GM19238 (cell line): Measurements from ENCODE around the gene CASP10.
"Not testable (repeated sequence)": the region's sequence is repeated elsewhere in the genome, so short reads cannot be mapped to it uniquely, and the experiment has no call there.

Experiments used
- DNase-seq: peaks from one replicate; pipeline ENCODE4 v3.0.0; 2011; ENCODE audit warnings: low spot score; ENCODE audit not compliant: insufficient read length

Gene CASP10

DNA sequence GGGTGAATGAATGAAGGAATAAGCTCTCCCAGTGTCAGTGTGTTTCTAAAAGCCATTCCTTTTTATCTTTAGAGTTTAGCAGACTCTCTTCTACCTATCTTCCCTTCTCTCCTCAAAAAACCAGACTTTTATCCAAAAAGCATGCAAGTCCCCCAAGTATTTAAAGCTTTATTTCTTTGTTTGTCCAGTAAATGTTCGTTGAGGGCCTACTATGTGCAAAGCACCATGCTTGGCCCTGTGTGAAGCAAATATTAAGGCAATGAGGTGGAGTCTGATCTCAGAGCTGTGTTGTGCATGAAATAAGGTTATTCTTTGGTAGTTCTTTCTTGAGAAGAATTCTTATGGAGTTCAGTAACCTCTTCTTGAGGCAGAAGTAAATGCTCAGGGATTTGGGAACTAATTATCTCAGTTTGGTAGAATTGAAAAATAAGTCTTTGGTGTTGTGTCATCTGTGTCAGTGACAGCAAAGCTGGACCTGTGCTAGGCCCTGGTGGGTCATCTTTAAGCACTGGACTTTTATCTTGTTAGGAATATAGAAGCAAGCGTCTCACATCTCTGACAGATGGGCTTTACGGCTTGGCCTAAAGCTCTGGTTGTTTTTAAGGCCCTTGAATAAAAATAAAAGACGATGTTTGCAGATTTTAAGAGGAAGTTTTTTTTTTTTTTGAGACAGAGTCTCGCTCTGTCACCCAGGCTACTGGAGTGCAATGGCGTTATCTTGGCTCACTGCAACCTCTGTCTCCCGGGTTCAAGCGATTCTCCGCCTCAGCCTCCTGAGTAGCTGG, 28.1 kb upstream of the CASP10 start:
- DNase-seq, result no peak

DNA sequence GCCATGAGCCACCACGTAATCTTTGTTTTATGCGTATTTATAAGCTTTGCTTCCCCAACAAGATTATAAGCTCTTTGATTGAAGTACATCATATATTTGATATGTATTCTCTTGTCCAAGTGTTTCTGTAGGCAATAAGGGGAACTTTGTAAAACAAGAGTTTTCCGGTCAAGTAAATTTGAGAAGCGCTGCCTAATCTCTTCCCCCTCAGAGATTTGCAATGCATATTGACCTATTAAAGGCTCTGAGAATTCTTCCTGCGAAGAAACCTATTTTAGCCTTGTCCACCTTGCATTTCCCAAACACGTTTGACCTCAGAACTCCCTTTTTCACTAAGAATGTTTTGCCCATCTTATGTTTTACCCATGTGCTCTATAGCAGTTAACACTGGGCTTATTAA, 26.9 kb upstream of the CASP10 start:
- DNase-seq, result no peak

DNA sequence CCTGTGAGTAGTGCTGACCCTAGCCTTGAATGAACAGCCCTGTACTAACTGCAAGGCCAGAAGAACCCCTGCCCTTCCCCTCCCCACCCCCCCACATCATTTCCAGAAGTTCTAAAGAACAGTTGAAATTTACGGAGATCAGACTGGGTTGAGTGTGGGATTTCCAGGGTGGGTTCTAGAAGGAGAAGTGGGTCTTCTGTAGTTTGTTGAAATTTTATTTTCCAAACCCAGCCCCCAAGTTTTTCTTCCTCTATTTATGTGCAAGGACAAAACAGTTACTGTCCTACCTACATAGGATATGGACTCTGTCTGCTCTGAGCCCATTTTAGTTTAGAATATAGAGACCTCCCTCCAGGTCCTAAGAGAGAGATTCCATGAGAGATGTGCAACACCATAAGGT, 26.3 kb upstream of the CASP10 start:
- DNase-seq, result no peak

DNA sequence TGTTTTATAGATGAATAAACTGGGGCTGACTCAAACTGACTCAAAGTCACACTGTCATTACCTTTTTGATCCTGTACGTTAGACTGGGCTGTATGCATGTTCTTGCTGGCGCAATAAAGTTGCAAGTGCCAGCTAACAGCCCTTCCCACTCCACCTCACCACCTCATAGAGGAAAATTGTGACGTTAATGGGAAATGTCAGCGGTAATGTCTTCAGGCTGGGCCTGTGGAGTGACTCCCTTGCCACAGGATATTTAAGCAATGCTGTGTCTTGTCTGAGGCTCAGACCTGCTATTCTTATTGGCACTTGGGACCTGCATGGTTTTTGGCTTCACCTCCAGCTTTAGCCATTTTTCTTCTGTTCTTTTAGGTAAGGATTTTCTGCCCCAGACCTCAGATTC, 25.2 kb upstream of the CASP10 start:
- DNase-seq, result no peak

DNA sequence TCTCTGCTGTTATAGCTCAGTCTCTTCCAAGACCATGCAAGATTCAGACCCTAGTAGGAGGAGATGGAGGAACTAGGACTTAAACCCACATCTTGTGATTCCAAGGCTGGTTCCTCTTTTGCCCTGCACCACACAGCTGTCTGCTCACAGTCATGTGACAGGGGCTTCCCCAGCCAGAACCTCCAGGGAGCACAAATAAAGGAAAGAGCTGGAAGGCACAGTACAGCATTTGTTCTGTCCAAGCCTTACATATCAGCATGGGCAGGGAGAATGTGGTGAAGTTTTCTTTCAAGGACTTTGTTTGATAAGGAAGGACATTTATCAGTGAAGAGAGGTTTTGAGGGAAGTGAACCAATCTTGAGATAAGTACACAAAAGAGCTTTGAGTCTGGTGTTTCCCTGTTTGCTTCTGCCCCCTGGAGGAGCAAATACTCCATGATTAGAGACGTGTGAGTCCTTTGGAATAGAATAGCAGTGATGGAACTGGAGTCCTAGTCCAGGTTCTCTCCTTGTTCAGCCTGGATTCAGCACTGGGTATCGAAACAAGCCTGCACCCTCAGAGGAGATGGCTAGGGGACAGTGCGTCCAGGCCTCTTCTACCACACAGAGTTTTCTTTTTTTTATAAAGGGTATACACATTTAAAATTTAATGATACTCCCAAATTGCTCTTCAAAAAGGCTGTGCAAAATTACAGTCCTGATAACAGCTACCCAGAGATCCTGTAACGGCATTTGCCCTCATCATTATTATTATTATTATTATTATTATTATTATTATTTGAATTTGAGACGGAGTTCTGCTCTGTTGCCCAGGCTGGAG, 24.6 kb upstream of the CASP10 start:
- DNase-seq, result peak; percentile 55

DNA sequence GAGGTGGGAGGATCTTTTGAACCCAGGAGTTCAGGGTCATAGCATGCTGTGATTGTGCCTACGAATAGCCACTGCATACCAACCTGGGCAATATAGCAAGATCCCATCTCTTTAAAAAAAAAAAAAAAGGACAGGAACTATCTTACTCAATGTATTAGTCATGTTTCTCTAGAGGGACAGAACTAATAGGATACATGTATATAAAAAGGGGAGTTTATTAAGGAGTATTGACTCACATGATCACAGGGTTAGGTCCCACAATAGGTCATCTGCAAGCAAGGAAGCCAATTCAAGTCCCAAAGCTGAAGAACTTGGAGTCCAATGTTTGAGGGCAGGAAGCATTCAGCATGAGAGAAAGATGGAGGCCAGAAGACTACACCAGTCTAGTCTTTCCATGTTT, 18.8 kb upstream of the CASP10 start:
- DNase-seq, result no peak

DNA sequence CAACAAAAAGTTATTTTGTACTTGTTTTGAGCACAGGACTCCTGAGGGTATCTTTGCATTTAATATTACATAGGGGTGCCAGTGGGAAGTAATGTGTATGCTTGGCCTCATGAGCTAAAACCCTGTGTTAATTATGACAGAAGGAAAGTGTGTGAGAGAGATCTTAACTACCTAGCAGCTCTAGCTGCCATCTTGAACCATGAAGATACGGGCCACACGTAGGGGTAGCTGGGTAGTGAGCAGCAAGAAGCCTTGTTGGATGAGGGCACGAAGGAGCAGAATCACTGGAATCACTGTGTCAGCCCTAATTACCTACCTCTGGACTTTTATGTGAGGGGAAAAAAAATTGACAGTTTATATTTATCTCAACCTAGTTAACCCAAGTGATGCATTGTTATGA, 15.4 kb upstream of the CASP10 start:
- DNase-seq, result no peak

DNA sequence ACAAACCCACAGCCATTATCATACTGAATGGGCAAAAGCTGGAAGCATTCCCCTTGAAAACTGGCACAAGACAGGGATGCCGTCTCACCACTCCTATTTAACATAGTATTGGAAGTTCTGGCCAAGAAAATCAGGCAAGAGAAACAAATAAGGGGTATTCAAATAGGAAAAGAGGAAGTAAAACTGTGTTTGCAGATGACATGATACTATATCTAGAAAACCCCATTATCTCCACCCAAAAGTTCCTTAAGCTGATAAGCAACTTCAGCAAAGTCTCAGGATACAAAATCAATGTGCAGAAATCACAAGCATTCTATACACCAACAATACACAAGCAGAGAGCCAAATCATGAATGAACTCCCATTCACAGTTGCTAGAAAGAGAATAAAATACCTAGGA, 14.4 kb upstream of the CASP10 start:
- not testable (repeated sequence) for DNase-seq

DNA sequence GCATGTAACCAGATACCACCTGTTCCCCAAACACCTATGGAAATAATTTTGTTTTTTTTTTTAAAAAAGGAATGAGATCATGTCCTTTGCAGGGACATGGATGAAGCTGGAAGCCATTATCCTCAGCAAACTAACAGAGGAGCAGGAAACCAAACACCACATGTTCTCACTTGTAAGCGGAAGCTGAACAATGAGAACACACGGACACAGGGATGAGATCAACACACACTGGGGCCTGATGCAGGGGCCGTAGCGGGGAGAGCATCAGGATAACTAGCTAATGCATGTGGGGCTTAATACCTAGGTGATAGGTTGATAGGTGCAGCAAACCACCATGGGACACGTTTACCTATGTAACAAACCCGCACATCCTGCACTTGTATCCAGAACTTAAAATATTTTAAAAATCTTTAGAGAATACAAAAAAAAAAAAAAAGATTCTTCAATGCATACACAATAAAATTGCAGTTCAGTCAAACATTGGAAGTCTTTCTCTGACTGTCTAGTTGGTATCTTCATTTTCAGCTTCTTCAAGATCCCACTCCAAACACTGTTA, 11.6 kb upstream of the CASP10 start:
- no peak for DNase-seq

DNA sequence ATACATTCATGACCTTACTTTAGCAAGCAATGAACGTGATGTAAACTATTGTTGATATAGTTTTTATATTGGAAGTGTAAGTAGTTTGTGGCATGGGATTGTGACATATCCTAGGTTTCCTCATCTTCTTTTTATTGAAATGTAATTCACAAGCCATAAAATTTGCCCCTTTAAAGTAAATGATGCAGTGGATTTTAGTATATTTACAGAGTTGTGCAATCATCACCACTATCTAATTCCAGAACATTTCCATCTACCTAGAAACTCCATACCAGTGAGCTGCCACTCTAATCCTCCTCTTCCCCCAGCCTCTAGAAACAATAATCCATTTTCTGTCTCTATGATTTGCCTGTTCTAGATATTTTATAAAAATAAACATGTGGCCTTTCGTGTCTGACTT, 10.7 kb upstream of the CASP10 start:
- no peak for DNase-seq

DNA sequence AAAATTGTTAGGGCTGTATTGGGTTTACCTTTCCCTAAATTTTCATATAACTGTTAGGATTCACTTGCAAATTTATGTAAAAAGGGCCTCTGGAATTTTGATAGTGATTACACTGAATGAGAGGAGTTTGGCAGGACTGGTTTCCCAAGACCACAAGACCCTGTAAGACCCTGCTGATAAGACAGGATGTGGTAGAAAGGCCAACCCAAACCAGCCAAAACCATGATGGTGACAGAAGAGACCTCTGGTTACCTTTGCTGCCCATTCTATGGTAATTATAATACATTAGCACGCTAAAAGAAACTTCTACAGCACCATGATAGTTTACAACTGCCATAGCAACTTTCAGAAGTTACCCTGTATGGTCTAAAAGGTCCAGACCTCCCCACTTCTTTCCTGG, 8.3 kb upstream of the CASP10 start:
- no peak for DNase-seq

DNA sequence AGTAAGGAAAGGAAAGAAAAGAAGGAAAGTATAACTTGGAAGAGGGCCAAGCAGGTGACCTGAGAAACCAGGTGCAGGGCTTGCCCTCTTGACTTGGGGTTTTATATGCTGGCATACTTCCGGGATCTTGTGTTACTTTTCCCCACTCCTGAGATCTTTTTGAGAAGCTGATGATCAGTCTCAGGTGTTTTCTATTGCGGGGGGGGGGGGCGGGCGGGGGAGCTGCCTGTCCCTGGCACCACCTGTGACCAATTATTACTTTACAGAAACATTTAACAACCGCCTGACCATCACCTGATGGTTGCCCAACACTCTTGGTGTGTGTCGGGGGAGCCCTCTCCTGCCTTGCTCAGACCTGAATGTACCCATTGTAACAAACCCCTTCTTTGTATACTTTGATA, 6.9 kb upstream of the CASP10 start:
- no peak for DNase-seq

DNA sequence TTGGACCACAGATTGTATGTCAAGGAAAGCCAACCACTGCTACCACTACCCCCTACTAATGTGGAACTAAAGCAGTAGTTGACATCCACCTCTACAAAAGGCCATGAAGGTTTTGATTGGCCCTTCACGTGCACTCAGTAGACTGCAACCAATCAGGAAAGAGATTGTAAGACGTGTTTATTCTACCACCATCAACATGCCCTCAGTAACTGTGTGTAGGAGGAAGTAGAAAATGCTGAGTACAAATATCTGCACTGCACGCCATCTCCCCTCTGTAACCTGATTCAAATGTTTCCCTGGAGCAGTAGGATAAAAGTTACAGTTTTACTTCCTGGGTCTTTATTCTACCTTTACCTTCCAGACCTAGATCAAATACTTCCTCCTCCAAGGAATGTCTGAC, 2.9 kb upstream of the CASP10 start:
- no peak for DNase-seq

DNA sequence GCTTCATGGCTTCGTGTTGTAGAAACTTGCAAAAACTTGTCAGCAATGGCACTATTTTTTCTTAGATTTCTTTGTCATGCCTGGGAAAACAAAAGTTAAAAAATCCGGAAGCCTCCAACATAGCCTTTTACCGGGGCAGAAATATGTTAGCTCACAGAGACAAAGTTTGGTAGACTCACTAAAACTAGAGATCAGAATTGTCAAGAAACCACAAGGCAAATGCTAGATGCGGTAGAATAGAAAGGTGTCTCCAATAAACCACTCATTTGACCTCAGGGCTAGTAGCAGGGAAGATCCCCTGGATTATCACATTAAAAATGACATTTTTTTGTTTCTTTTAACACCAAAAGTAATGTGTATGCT, 405 bp downstream of the CASP10 start:
- DNase-seq, result no peak

DNA sequence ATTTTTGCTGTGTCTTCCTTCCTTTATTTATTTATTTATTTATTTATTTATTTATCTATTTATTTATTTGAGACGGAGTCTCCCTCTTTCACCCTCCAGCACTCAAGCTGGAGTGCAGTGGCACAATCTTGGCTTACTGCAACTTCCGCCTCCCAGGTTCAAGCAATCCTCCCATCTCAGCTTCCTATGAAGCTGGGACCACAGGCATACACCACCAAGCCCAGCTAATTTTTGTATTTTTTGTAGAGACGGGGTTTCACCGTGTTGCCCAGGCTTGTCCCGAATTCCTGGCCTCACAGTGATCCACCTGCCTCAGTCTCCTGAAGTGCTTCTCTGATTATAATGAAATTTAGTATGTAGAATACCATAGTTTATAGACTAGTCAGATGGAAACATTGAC, 894 bp downstream of the CASP10 start:
- DNase-seq, result not testable (repeated sequence)

DNA sequence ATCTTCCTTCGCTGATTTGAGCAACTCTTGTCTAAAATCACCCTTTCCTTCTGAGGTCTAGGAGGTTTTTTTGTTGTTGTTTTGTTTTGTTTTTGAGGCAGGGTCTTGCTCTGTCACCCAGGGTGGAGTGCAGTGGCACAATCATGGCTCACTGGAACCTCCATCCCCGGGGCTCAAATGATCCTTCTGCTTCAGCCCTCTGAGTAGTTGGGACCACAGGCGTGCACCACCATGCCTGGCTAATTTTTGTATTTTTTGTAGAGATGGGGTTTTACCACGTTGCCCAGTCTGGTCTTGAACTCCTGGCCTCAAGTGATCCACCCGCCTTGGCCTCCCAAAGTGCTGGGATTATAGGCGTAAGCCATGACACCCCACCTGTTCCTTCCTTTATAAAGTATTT, 1.3 kb downstream of the CASP10 start:
- not testable (repeated sequence) for DNase-seq

DNA sequence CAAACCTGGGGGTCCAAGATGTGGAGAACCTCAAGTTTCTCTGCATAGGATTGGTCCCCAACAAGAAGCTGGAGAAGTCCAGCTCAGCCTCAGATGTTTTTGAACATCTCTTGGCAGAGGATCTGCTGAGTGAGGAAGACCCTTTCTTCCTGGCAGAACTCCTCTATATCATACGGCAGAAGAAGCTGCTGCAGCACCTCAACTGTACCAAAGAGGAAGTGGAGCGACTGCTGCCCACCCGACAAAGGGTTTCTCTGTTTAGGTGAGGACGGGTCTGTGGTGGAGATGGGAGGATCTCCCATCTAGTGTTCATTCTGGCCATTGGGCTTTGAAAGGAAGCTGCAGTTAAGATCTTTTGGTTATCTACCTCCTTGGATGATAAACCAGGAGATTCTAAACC, 2.9 kb downstream of the CASP10 start:
- no peak for DNase-seq

DNA sequence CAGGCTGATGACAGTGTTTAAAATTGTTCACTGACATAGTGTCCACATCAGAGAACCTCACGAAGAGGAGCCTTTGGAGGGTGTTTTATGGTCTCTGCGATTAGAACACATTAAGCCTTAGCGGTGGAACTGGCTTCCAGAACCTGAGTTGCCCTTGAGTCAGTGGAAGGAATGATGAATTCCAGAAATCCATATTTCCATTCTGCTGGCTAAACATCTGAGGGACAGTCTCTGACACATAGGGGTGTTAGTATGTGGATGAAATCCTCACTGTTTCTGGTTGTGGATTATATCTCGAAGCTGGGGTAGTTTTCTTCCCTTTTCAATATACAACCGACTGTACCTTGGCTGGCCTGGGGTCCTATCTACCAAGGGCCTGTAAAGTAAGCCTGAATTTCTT, 4.0 kb downstream of the CASP10 start:
- DNase-seq, result no peak

DNA sequence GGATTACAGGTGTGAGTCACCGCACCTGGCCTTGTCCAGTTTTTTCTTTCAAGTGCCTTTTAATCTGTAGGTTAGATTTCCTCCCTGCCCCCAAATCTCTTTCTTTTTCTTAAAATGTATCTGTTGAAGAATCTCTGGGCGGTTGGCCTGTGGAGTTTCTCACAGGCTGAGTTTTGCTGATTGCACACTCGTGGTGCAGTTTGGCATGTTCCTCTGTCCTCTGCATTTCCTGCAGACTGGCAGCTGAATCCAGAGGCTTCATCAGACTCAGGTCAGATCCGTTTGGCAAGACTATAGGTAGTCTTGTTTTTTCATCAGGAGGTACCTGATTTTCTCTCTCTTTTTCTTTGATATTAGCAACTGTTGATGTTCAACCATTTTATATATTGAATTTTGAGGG, 5.5 kb downstream of the CASP10 start:
- DNase-seq, result no peak

DNA sequence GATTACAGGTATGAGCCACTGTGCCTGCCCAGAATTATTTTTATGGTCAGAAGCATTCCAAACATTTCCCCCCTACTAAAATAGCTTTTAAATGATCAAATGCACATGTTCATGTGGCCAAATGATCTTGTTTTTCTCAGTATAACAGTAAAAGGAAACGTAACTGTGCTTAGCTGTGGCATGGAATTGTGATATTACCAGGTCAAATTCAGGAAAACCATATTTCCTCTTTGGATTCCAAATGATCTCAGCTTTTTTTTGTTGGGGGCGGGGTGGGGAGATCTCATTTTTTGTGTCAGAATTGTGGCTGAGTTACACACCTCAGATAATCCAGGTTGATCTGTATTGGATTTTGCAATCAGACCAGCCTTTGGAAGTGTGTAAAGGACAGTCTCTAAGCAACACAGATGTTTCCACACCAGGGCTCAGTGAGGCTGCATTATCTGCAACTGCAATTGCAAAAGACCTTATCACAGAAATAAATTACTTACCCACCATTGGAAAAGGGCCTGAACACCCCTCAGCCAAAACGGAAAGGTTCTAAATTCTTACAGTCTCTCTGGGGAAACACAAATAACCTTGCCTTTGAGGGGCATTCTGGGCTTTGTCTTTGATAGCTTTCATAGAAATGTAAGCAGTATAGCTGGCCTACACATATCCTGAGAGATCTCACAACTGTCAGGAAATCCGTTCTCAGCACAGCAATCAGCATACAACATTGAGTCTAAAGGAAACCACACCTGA, 8.4 kb downstream of the CASP10 start:
- no peak for DNase-seq

DNA sequence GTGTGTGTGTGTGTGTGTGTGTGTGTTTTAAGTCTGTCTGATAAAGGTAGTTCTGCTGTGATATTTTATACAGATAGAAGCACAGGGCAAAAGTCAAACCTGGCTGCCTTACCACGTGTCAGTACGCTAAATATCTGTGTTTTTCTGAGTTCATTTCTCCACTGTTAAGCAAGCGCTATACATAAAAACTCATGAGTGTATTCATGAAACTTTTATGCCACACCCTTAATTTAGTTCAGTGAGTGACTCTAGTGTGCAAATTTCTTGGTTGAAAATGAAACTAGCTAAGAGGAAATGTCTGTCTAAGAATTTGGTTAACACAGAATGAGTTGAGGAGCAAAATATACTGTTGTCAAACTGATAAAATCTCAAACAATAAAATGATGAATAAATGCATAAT, 11.2 kb downstream of the CASP10 start:
- DNase-seq, result peak; percentile 42

DNA sequence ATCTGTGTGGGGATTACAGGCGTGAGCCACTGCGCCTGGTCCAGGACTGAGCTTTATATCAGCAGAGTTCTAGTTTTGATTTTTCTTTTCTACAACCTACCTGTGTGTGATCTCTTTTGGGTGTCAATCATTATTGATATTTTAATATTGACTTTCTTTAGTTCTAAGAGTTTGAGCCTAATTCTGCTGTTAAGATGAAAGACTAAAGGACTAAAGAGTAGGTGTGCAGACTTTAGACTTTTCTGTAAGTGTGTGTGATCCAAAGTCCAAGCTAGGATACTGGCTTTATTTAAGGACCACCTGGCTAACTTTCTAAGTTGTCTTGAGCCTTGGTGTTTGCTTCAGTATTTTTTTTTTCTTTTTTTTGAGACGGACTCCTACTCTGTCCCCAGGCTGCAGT, 12.4 kb downstream of the CASP10 start:
- DNase-seq, result no peak
